ENCODE results near the gene SLC25A25. TPM values are rescaled to one million over a fixed set of nuclear protein-coding genes. Genes with fewer than 3 reads are reported as not detected.

The SLC25A25 gene
- total RNA-seq, 1 donor from 2014 or later, result 7.3 TPM

GRCh38 chr9:128077847-128078503 lies 9.9 kb downstream of the SLC25A25 start:
- no peak overlapping the region for H3K4me3 ChIP-seq (ENCODE audit: low read depth, low read length)
- no peak for DNase-seq (ENCODE audit: low read depth)
- no peak for TF ChIP-seq CTCF (conservative IDR thresholded peaks at IDR 0.05; ENCODE audit: low read depth, low read length)

GRCh38 chr9:128078504-128079434 lies 10.7 kb downstream of the SLC25A25 start:
- TF ChIP-seq CTCF (conservative IDR thresholded peaks at IDR 0.05; ENCODE audit: low read depth, low read length), result no peak
- no peak overlapping the region for H3K4me3 ChIP-seq (ENCODE audit: low read depth, low read length)
- DNase-seq (ENCODE audit: low read depth), result no peak

GRCh38 chr9:128080206-128080605 lies 12.2 kb downstream of the SLC25A25 start:
- H3K4me3 ChIP-seq (ENCODE audit: low read depth, low read length), result no peak overlapping the region
- DNase-seq (ENCODE audit: low read depth), result no peak

GRCh38 chr9:128081056-128081455 lies 13.0 kb downstream of the SLC25A25 start:
- no peak for TF ChIP-seq CTCF (conservative IDR thresholded peaks at IDR 0.05; ENCODE audit: low read depth, low read length)
- DNase-seq (ENCODE audit: low read depth), result no peak
- no peak overlapping the region for H3K4me3 ChIP-seq (ENCODE audit: low read depth, low read length)

More at GRCh38 chr9:128080206-128080605, 12.2 kb downstream of the SLC25A25 start:
- TF ChIP-seq CTCF (conservative IDR thresholded peaks at IDR 0.05; ENCODE audit: low read depth, low read length), result no peak

- H3K4me3 ChIP-seq (ENCODE audit: low read depth, low read length), result no peak overlapping the region
- no peak for DNase-seq (ENCODE audit: low read depth)
- TF ChIP-seq CTCF (conservative IDR thresholded peaks at IDR 0.05; ENCODE audit: low read depth, low read length), result no peak
These were observed 14.1 kb downstream of the SLC25A25 start for GRCh38 chr9:128082151-128082550.

- no peak for TF ChIP-seq CTCF (conservative IDR thresholded peaks at IDR 0.05; ENCODE audit: low read depth, low read length)
- H3K4me3 ChIP-seq (ENCODE audit: low read depth, low read length), result no peak overlapping the region
- no peak for DNase-seq (ENCODE audit: low read depth)
These were observed 16.7 kb downstream of the SLC25A25 start for GRCh38 chr9:128084746-128085145.
